H9 (cell line): ENCODE data around the gene PEPD. TPM values are rescaled to one million over a fixed set of nuclear protein-coding genes. Genes with fewer than 3 reads are reported as not detected.

Experiments used
- DNase-seq: peaks from one replicate; pipeline ENCODE4 v3.0.0-alpha.2; 2017
- H2AFZ ChIP-seq: one replicate; pipeline ENCODE4 v1.6.1; 2013; ENCODE audit warnings: mild to moderate bottlenecking, low read length, control low read depth, moderate library complexity
- H2AK5ac ChIP-seq: 2 replicates; pipeline ENCODE4 v1.6.1; 2013; ENCODE audit warnings: low read length, control low read depth, mixed read lengths; ENCODE audit not compliant: insufficient read length
- H2BK120ac ChIP-seq: one replicate; pipeline ENCODE4 v1.6.1; 2013; ENCODE audit warnings: low read depth, mild to moderate bottlenecking, low read length, control low read depth, inconsistent platforms; ENCODE audit not compliant: poor library complexity, severe bottlenecking
- H2BK12ac ChIP-seq: 2 replicates; pipeline ENCODE4 v1.6.1; 2013; ENCODE audit warnings: low read length, control low read depth, mixed read lengths, low read depth; ENCODE audit not compliant: insufficient read length
- H2BK15ac ChIP-seq: 2 replicates; pipeline ENCODE4 v1.6.1; 2013; ENCODE audit warnings: low read depth, low read length, control low read depth
- H2BK20ac ChIP-seq: one replicate; pipeline ENCODE4 v1.6.1; 2013; ENCODE audit warnings: low read depth, mild to moderate bottlenecking, low read length, control low read depth, inconsistent platforms; ENCODE audit not compliant: poor library complexity, severe bottlenecking
- H2BK5ac ChIP-seq: 2 replicates; pipeline ENCODE4 v1.6.1; 2013; ENCODE audit warnings: low read length, control low read depth, mixed read lengths; ENCODE audit not compliant: insufficient read length
- H3K14ac ChIP-seq: 2 replicates; pipeline ENCODE4 v1.6.1; 2013; ENCODE audit warnings: low read length, control low read depth; ENCODE audit not compliant: insufficient read depth
- H3K18ac ChIP-seq: 2 replicates; pipeline ENCODE4 v1.6.1; 2013; ENCODE audit warnings: low read depth, mild to moderate bottlenecking, mixed read lengths, low read length, control low read depth; ENCODE audit not compliant: insufficient read length
- H3K23ac ChIP-seq: 2 replicates; pipeline ENCODE4 v1.6.1; 2013; ENCODE audit warnings: low read length, control low read depth, mixed read lengths, low read depth; ENCODE audit not compliant: insufficient read length
- H3K23me2 ChIP-seq: 2 replicates; pipeline ENCODE4 v1.6.1; 2013; ENCODE audit warnings: low read depth, mild to moderate bottlenecking, mixed read lengths, low read length, control low read depth; ENCODE audit not compliant: insufficient read length, poor library complexity, severe bottlenecking
- H3K27ac ChIP-seq: 2 replicates; pipeline ENCODE4 v1.5.1; 2013; ENCODE audit warnings: low read length, control low read depth, mixed read lengths, low read depth; ENCODE audit not compliant: insufficient read length
- H3K27me3 ChIP-seq: 2 replicates; pipeline ENCODE4 v1.6.1; 2013; ENCODE audit warnings: low read length, control low read depth, inconsistent platforms; ENCODE audit not compliant: insufficient read depth
- H3K4ac ChIP-seq: 2 replicates; pipeline ENCODE4 v1.6.1; 2013; ENCODE audit warnings: low read depth, mild to moderate bottlenecking, control low read depth, inconsistent platforms, low read length, moderate library complexity
- H3K4me1 ChIP-seq: 2 replicates; pipeline ENCODE4 v1.6.1; 2013; ENCODE audit warnings: low read length, control low read depth, inconsistent platforms; ENCODE audit not compliant: insufficient read depth
- H3K4me2 ChIP-seq: 2 replicates; pipeline ENCODE4 v1.6.1; 2013; ENCODE audit warnings: low read length, control low read depth, mixed read lengths; ENCODE audit not compliant: insufficient read length, insufficient read depth
- H3K56ac ChIP-seq: 2 replicates; pipeline ENCODE4 v1.6.1; 2013; ENCODE audit warnings: low read depth, mild to moderate bottlenecking, mixed read lengths, low read length, control low read depth; ENCODE audit not compliant: insufficient read length
- H3K79me1 ChIP-seq: 2 replicates; pipeline ENCODE4 v1.6.1; 2013; ENCODE audit warnings: low read depth, mild to moderate bottlenecking, moderate library complexity, low read length, control low read depth, inconsistent platforms; ENCODE audit not compliant: insufficient read depth, poor library complexity, severe bottlenecking
- H3K79me2 ChIP-seq: 2 replicates; pipeline ENCODE4 v1.6.1; 2013; ENCODE audit warnings: low read length, control low read depth, inconsistent platforms; ENCODE audit not compliant: insufficient read depth
- H3K9ac ChIP-seq: 2 replicates; pipeline ENCODE4 v1.6.1; 2013; ENCODE audit warnings: low read length, control low read depth, mixed read lengths; ENCODE audit not compliant: insufficient read length; ENCODE audit errors: extremely low read depth
- H3K9me3 ChIP-seq: one replicate; pipeline ENCODE4 v1.6.1; 2013; ENCODE audit warnings: low read depth, low read length, inconsistent platforms; ENCODE audit not compliant: control insufficient read depth
- H3T11ph ChIP-seq: one replicate; pipeline ENCODE4 v1.6.1; 2013; ENCODE audit warnings: mild to moderate bottlenecking, low read length, control low read depth, inconsistent platforms
- H4K20me1 ChIP-seq: one replicate; pipeline ENCODE4 v1.6.1; 2013; ENCODE audit not compliant: control insufficient read depth, insufficient read length, insufficient read depth
- H4K5ac ChIP-seq: 2 replicates; pipeline ENCODE4 v1.6.1; 2013; ENCODE audit warnings: low read depth, mild to moderate bottlenecking, mixed read lengths, low read length, control low read depth; ENCODE audit not compliant: insufficient read length
- H4K8ac ChIP-seq: replicated peaks from 2 replicates; pipeline ENCODE4 v1.6.1; 2013; ENCODE audit warnings: low read length, control low read depth, mixed read lengths, low read depth; ENCODE audit not compliant: insufficient read length
- H4K91ac ChIP-seq: 2 replicates; pipeline ENCODE4 v1.6.1; 2013; ENCODE audit warnings: low read depth, mild to moderate bottlenecking, moderate library complexity, mixed read lengths, low read length, control low read depth; ENCODE audit not compliant: insufficient read length
- H3K27ac Mint-ChIP-seq, 3 experiments: 2 replicates in 2 of 3; 3 replicates in 1 of 3; pipeline ENCODE4 v1.8.0; 2020 to 2021; ENCODE audit warnings: mixed read lengths in 3 of 3, mild to moderate bottlenecking in 1 of 3, moderate library complexity in 1 of 3
- H3K27me3 Mint-ChIP-seq: 2 replicates; pipeline ENCODE4 v1.8.0; 2021; ENCODE audit warnings: low read depth, mild to moderate bottlenecking, moderate library complexity, mixed read lengths
- H3K36me3 Mint-ChIP-seq, 3 experiments: 2 replicates in 2 of 3; 3 replicates in 1 of 3; pipeline ENCODE4 v1.8.0; 2020 to 2021; ENCODE audit warnings: low read depth in 3 of 3, mixed read lengths in 3 of 3; ENCODE audit not compliant: insufficient read depth in 1 of 3
- H3K4me1 Mint-ChIP-seq, 2 experiments: 2 replicates each; pipeline ENCODE4 v1.8.0; 2020; ENCODE audit warnings: mixed read lengths in 2 of 2
- H3K4me3 Mint-ChIP-seq, 2 experiments: 2 replicates in 1 of 2; 3 replicates in 1 of 2; pipeline ENCODE4 v1.8.0; 2020 to 2021; ENCODE audit warnings: mild to moderate bottlenecking in 2 of 2, mixed read lengths in 2 of 2, moderate library complexity in 1 of 2
- H3K9me3 Mint-ChIP-seq, 2 experiments: 2 replicates in 1 of 2; 3 replicates in 1 of 2; pipeline ENCODE4 v1.8.0; 2020; ENCODE audit warnings: mild to moderate bottlenecking in 2 of 2, mixed read lengths in 2 of 2, moderate library complexity in 1 of 2
- whole genome bisulfite sequencing: extraction: QIAGEN DNeasy Blood & Tissue Kit; methylation state at CpG from one replicate; pipeline ENCODE4 v1.1.7; 2013; ENCODE audit warnings: missing lambda C conversion rate, low lambda C conversion rate, mixed read lengths; ENCODE audit not compliant: insufficient read length; ENCODE audit errors: extremely low coverage; 5-methylcytosine and 5-hydroxymethylcytosine counted together
- total RNA-seq: library from RNA; stranded (reverse); gene quantifications from 2 replicates; pipeline ENCODE4 v1.2.1, GENCODE V29; 2021
- TF ChIP-seq, protein P1 (sequence below): fragments of 200-600 bp; sonication (generic); conservative IDR thresholded peaks from 3 replicates; pipeline ENCODE4 v1.8.0; 2021; ENCODE audit warnings: antibody characterized with exemption, mild to moderate bottlenecking

PEPD gene
- total RNA-seq, 1 experiment from 2014 or later, result 52.8 TPM

DNA sequence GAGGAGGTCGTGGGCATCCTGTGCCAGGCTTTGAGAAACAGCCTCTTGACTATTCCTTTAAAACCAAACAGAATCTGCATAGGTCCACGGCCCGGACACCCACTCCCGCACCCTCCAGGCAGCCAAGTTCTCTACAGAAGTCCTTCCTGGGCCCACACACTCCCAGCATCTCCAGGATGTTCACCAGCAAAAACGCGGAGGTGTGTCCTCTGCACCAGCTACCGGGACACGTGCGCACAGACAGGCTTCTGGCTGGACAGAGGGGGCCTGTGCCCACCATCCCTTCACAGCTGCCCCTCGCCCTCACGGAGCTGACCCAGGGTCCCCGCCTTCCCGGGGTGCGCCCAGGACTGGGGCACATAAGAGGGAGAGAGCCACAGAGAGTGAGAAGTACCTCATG is 103.8 kb downstream of the PEPD start:
- H3K4ac ChIP-seq, result no peak overlapping the region
- H2BK15ac ChIP-seq, result no peak overlapping the region
- Mint-ChIP-seq H3K27ac (no peak overlapping the region; a peak in 1 of 7 replicates), H3K27me3 (no peaks in the 10 kb centered on the region), H3K9me3 (no peaks in the 10 kb centered on the region), H3K4me1 (peaks cover 4 to 15% of the 10 kb centered on the region in 2 experiments), H3K36me3 (no peaks in the 10 kb centered on the region), H3K4me3 (no peak overlapping the region)
- H4K8ac ChIP-seq, result no peak overlapping the region
- no peak overlapping the region for H3K4me2 ChIP-seq
- H3K56ac ChIP-seq, result no peak overlapping the region
- no peak for DNase-seq
- no peak overlapping the region for H2BK20ac ChIP-seq
- H4K5ac ChIP-seq, result no peak overlapping the region
- H3K9me3 ChIP-seq, result no peaks in the 10 kb centered on the region
- H3K23me2 ChIP-seq, result no peaks in the 10 kb centered on the region
- no peak overlapping the region for H2BK12ac ChIP-seq
- H2AK5ac ChIP-seq, result no peak overlapping the region
- H2BK5ac ChIP-seq, result no peak overlapping the region
- no peaks in the 10 kb centered on the region for H3K4me1 ChIP-seq
- no peak overlapping the region for H2AFZ ChIP-seq
- no peaks in the 10 kb centered on the region for H3K27me3 ChIP-seq
- H4K20me1 ChIP-seq, result no peaks in the 10 kb centered on the region
- no peak overlapping the region for H2BK120ac ChIP-seq
- H3K18ac ChIP-seq, result no peak overlapping the region
- no peaks in the 10 kb centered on the region for H3K79me1 ChIP-seq
- no peak overlapping the region for H3K27ac ChIP-seq
- no peak overlapping the region for H3T11ph ChIP-seq
- WGBS, result no CpG with 5 or more reads among the region's 14 CpGs
- TF ChIP-seq, protein P1, sequence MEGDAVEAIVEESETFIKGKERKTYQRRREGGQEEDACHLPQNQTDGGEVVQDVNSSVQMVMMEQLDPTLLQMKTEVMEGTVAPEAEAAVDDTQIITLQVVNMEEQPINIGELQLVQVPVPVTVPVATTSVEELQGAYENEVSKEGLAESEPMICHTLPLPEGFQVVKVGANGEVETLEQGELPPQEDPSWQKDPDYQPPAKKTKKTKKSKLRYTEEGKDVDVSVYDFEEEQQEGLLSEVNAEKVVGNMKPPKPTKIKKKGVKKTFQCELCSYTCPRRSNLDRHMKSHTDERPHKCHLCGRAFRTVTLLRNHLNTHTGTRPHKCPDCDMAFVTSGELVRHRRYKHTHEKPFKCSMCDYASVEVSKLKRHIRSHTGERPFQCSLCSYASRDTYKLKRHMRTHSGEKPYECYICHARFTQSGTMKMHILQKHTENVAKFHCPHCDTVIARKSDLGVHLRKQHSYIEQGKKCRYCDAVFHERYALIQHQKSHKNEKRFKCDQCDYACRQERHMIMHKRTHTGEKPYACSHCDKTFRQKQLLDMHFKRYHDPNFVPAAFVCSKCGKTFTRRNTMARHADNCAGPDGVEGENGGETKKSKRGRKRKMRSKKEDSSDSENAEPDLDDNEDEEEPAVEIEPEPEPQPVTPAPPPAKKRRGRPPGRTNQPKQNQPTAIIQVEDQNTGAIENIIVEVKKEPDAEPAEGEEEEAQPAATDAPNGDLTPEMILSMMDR, result no peak
- no peak overlapping the region for H3K9ac ChIP-seq
- H3K79me2 ChIP-seq, result no peaks in the 10 kb centered on the region
- H3K23ac ChIP-seq, result no peak overlapping the region
- H3K14ac ChIP-seq, result no peak overlapping the region; the same call in 1 of the 2 replicates
- no peak overlapping the region for H4K91ac ChIP-seq
